ENCODE data around the gene CAPZA3.

DNA sequence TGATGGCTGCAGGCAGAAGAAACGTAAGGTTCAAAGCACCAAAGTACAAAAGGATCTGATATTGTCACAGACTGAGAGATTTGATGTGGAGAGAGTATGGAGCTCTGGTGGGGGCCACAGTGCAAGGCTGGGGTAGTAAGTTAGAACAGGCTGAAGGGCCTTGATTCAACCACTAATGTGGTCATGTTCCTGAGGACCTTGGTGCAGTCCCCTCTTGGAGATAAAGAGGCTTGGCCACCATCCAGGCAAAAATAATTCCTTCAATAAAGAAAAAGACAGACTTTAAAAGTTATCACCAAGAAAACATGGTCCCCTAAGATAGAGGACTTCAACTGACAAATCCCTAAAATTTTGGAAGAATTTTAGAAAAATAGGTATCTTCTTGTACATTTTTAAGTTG, 17.4 kb downstream of the CAPZA3 start:
- TF ChIP-seq CTCF (IDR thresholded peaks at IDR 0.05) = no peak
- TF ChIP-seq EP300 (IDR thresholded peaks at IDR 0.05) = no peak
